Middle frontal gyrus (tissue), 1 donor: ENCODE results near the gene PPM1B.
"Not testable (repeated sequence)": the region's sequence is repeated elsewhere in the genome, so short reads cannot be mapped to it uniquely, and the experiment has no call there.

ENCODE experiments used
- DNase-seq: peaks from one replicate; pipeline ENCODE4 v3.0.0-alpha.2; 2015; ENCODE audit warnings: low spot score; ENCODE audit errors: extremely low spot score

Gene PPM1B

GRCh38 chr2:44155666-44156446, 12.8 kb upstream of the PPM1B start:
- DNase-seq, result no peak

- DNase-seq, result no peak
Observed at GRCh38 chr2:44163777-44164176, 4.9 kb upstream of the PPM1B start.

- no peak for DNase-seq
Observed at GRCh38 chr2:44164617-44165016, 4.1 kb upstream of the PPM1B start.

- no peak for DNase-seq
Observed at GRCh38 chr2:44166096-44166495, 2.6 kb upstream of the PPM1B start.

GRCh38 chr2:44167311-44167907, 1.3 kb upstream of the PPM1B start:
- DNase-seq, result no peak

GRCh38 chr2:44167908-44168680, 581 bp upstream of the PPM1B start:
- DNase-seq, result peak; percentile 99

- no peak for DNase-seq
Observed at GRCh38 chr2:44169155-44169898, 652 bp downstream of the PPM1B start.

- no peak for DNase-seq
Observed at GRCh38 chr2:44170311-44170717, 1.6 kb downstream of the PPM1B start.

GRCh38 chr2:44171018-44171417, 2.3 kb downstream of the PPM1B start:
- DNase-seq, result no peak

GRCh38 chr2:44171442-44171841, 2.8 kb downstream of the PPM1B start:
- DNase-seq, result not testable (repeated sequence)

- DNase-seq, result no peak
Observed at GRCh38 chr2:44172576-44172975, 3.9 kb downstream of the PPM1B start.

GRCh38 chr2:44178950-44179349, 10.3 kb downstream of the PPM1B start:
- DNase-seq, result no peak

- no peak for DNase-seq
Observed at GRCh38 chr2:44181648-44182047, 13.0 kb downstream of the PPM1B start.

- no peak for DNase-seq
Observed at GRCh38 chr2:44184106-44184505, 15.4 kb downstream of the PPM1B start.

GRCh38 chr2:44186810-44187209, 18.1 kb downstream of the PPM1B start:
- DNase-seq, result no peak

GRCh38 chr2:44187251-44187650, 18.6 kb downstream of the PPM1B start:
- no peak for DNase-seq

GRCh38 chr2:44188696-44189095, 20.0 kb downstream of the PPM1B start:
- DNase-seq, result no peak

- no peak for DNase-seq
Observed at GRCh38 chr2:44189104-44189503, 20.4 kb downstream of the PPM1B start.

GRCh38 chr2:44190526-44190925, 21.9 kb downstream of the PPM1B start:
- DNase-seq, result no peak

GRCh38 chr2:44191739-44192138, 23.1 kb downstream of the PPM1B start:
- DNase-seq, result no peak

GRCh38 chr2:44192646-44193045, 24.0 kb downstream of the PPM1B start:
- DNase-seq, result no peak

GRCh38 chr2:44195714-44196113, 27.0 kb downstream of the PPM1B start:
- no peak for DNase-seq
